ENCODE data around the gene KRTAP26-1. TPM values are rescaled to one million over a fixed set of nuclear protein-coding genes. Genes with fewer than 3 reads are reported as not detected.

Gene KRTAP26-1
- total RNA-seq, 4 donors from 2014 or later = not detected

DNA sequence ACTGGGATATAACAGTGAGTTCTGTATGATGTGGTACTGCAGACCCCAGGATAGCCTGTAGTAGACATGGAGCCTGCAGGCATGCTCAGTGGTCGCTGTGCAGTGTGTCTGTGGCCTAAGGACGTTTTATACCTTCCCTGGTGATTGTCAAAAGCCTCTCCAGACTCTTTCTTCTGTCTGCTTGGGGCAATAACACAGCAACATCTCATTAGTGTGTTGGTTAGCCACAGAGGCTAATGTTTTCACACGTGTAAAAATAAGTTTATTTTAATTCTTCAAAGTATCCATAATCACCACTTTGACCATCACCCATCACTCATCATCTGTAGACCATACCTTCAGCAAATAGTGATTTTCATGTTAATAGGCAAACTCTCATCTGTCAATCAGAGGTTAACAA, 37.3 kb downstream of the KRTAP26-1 start, which contains the start of gene KRTAP24-1:
TSS of gene KRTAP24-1 (minus strand) at position 101 of the 400 bp plus-strand sequence. CDS start at position 83, 18 bp downstream.
- Histone ChIP-seq H3K27me3 (no peaks in the 10 kb centered on the region), H3K27ac (no peak within 1 kb of the TSS), H3K4me1 (no peaks in the 10 kb centered on the region), H3K9me3 (no peaks in the 10 kb centered on the region), H3K36me3 (no peaks in the 10 kb centered on the region), H3K4me3 (replicated peaks in 1 of 3) (no peak within 1 kb of the TSS)
- no peak for DNase-seq
- 56 to 61% methylated on average over 3 of the region's 3 CpGs for WGBS, 2 donors
- TF ChIP-seq, protein P1, sequence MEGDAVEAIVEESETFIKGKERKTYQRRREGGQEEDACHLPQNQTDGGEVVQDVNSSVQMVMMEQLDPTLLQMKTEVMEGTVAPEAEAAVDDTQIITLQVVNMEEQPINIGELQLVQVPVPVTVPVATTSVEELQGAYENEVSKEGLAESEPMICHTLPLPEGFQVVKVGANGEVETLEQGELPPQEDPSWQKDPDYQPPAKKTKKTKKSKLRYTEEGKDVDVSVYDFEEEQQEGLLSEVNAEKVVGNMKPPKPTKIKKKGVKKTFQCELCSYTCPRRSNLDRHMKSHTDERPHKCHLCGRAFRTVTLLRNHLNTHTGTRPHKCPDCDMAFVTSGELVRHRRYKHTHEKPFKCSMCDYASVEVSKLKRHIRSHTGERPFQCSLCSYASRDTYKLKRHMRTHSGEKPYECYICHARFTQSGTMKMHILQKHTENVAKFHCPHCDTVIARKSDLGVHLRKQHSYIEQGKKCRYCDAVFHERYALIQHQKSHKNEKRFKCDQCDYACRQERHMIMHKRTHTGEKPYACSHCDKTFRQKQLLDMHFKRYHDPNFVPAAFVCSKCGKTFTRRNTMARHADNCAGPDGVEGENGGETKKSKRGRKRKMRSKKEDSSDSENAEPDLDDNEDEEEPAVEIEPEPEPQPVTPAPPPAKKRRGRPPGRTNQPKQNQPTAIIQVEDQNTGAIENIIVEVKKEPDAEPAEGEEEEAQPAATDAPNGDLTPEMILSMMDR (IDR thresholded peaks at IDR 0.05) = no peak
- TF ChIP-seq POLR2A (IDR thresholded peaks at IDR 0.05) = no peak
- intact Hi-C loops (cut with DNase I) = no loop called here

DNA sequence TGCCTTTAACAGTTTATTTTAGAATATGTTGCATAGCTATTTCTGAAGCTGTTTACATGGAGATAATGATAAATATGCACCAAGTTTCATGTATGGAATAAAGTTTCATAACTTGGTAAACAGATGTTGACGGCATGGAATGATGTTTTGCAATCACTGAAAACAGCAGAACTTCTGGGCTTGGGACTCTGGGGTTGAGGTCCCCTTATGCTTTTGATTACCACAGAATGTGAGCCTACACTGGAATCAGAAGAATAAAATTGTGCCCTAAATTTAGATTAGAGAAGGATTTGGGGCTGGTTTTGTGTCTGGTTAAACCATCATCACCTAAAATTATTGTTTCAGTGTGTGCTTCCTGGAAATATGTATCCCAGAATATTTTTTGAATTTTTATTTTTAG, 48.5 kb downstream of the KRTAP26-1 start:
- H3K4me3 ChIP-seq (replicated peaks in 1 of 3) = no peak overlapping the region
- DNase-seq = no peak
- no peaks in the 10 kb centered on the region for H3K36me3 ChIP-seq
- no peaks in the 10 kb centered on the region for H3K9me3 ChIP-seq
- no peak overlapping the region for H3K27ac ChIP-seq
- no peaks in the 10 kb centered on the region for H3K4me1 ChIP-seq
- intact Hi-C loops (cut with DNase I) = no loop called here
- no peak for TF ChIP-seq POLR2A (IDR thresholded peaks at IDR 0.05)
- TF ChIP-seq, protein P1 (IDR thresholded peaks at IDR 0.05) = no peak
- 77 to 89% methylated on average over 1 of the region's 1 CpG for WGBS, 2 donors
- H3K27me3 ChIP-seq = no peaks in the 10 kb centered on the region

DNA sequence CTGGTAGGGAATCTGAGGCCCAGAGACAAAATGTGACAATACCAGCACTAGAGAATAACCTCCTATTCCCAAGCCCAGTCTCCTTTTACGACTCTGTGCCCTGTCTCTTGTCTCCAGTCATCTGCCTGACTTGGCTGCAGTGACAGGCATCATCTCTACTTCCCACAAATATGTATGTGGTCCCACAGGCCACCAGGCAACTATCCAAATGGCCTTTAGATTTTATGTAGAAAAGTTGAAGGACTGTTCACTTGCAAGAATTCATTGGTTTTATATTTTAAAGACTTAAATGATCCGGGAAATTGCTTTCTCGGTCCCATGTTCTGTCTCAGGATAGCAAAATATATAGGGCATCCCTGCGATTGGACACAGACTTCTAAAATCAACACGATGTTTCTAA, 49.0 kb downstream of the KRTAP26-1 start:
- WGBS, 2 donors = 71 to 78% methylated on average over 5 of the region's 5 CpGs
- Histone ChIP-seq H3K4me3 (replicated peaks in 1 of 3) (no peak overlapping the region), H3K9me3 (no peaks in the 10 kb centered on the region), H3K36me3 (no peaks in the 10 kb centered on the region), H3K4me1 (no peaks in the 10 kb centered on the region), H3K27ac (no peak overlapping the region), H3K27me3 (no peaks in the 10 kb centered on the region)
- intact Hi-C loops (cut with DNase I) = no loop called here
- DNase-seq = no peak
- TF ChIP-seq, protein P1 (IDR thresholded peaks at IDR 0.05) = no peak
- TF ChIP-seq POLR2A (IDR thresholded peaks at IDR 0.05) = no peak

DNA sequence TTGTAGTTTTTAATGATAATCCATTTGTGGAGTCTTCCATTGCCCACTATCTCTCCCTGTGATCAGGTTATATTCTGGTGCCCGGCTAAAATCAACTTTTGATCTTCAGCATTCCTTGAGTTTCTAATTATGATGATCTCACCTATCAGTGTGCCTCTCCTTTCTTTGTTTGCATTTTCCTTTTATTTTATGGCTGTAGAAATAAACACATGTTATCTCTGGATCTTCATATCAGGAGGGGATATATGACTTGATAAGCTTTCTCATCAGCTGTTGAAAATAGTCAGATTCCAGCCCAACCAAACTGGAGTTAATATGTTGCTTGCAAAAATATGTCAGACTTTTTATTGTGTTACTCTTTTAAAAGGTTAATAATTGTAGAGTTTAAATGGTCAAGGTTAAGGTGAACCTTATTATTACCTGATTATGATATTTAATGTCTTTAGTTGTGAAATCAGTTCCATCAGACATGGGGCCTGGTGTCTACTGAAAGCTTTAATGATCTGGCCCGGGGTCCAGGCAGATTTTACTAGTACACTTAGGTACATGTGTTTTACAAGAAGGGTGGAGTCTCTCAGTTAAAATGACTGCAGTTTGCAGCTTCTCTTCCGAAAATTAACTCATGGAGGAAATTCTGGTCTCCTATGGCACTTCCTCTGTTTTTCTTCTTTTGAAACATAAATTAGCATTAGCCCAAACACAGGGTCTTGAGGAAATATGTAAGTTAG, 50.1 kb downstream of the KRTAP26-1 start:
- no peak for TF ChIP-seq POLR2A (IDR thresholded peaks at IDR 0.05)
- TF ChIP-seq, protein P1 (IDR thresholded peaks at IDR 0.05) = no peak
- H3K9me3 ChIP-seq = no peaks in the 10 kb centered on the region
- 85 to 87% methylated on average over 3 of the region's 3 CpGs for WGBS, 2 donors
- H3K36me3 ChIP-seq = no peaks in the 10 kb centered on the region
- H3K27me3 ChIP-seq = no peaks in the 10 kb centered on the region
- no peak overlapping the region for H3K4me3 ChIP-seq (replicated peaks in 1 of 3)
- no peak overlapping the region for H3K27ac ChIP-seq
- DNase-seq = no peak
- no peaks in the 10 kb centered on the region for H3K4me1 ChIP-seq
- intact Hi-C loops (cut with DNase I) = loop anchor here (10.0 kb wide), 1 partner anchor 215 kb away; no protein-coding TSS in a partner anchor

Small RNA genes lying within 50 kb of the gene (small RNA-seq; reads per million reads assigned to genes)
- gene KRTAP23-1 = not detected

Other genes starting within 250 kb of the KRTAP26-1 start
- not detected for gene CLDN17, start 153.5 kb downstream of the KRTAP26-1 start, total RNA-seq
- 10 to 100 TPM in 3 of 4 donors, 1 to 10 TPM in 1; 8.9 to 55.6 (median 32.6) TPM for gene CLDN8, start 104.2 kb downstream of the KRTAP26-1 start, total RNA-seq
- not detected for gene KRTAP24-1, start 37.4 kb downstream of the KRTAP26-1 start, total RNA-seq
- not detected for gene KRTAP25-1, start 30.8 kb downstream of the KRTAP26-1 start, total RNA-seq
- not detected for gene KRTAP27-1, start 17.4 kb upstream of the KRTAP26-1 start, total RNA-seq
- not detected for gene KRTAP23-1, start 28.3 kb upstream of the KRTAP26-1 start, total RNA-seq
- gene KRTAP13-2, start 52.0 kb upstream of the KRTAP26-1 start, total RNA-seq = not detected
- gene KRTAP13-1, start 75.7 kb upstream of the KRTAP26-1 start, total RNA-seq = not detected
- gene KRTAP13-3, start 105.6 kb upstream of the KRTAP26-1 start, total RNA-seq = not detected
- gene KRTAP13-4, start 109.9 kb upstream of the KRTAP26-1 start, total RNA-seq = not detected
- gene KRTAP15-1, start 120.0 kb upstream of the KRTAP26-1 start, total RNA-seq = not detected
- gene KRTAP19-1, start 160.1 kb upstream of the KRTAP26-1 start, total RNA-seq = not detected
- not detected for gene KRTAP19-2, start 167.1 kb upstream of the KRTAP26-1 start, total RNA-seq
- gene KRTAP19-3, start 171.7 kb upstream of the KRTAP26-1 start, total RNA-seq = not detected
- not detected for gene KRTAP19-4, start 176.8 kb upstream of the KRTAP26-1 start, total RNA-seq
- gene KRTAP19-5, start 181.8 kb upstream of the KRTAP26-1 start, total RNA-seq = not detected
- gene KRTAP19-6, start 221.5 kb upstream of the KRTAP26-1 start, total RNA-seq = not detected
- gene KRTAP19-7, start 241.0 kb upstream of the KRTAP26-1 start, total RNA-seq = not detected